GM19099 (cell line): ENCODE measurements around the gene WIPF3.

ENCODE experiments used
- POLR2A ChIP-seq: IDR thresholded peaks from 3 replicates; pipeline ENCODE4 v1.6.1; 2011; ENCODE audit warnings: low read depth; ENCODE audit not compliant: insufficient read length; ENCODE audit errors: extremely low read depth

Gene WIPF3, protein sequence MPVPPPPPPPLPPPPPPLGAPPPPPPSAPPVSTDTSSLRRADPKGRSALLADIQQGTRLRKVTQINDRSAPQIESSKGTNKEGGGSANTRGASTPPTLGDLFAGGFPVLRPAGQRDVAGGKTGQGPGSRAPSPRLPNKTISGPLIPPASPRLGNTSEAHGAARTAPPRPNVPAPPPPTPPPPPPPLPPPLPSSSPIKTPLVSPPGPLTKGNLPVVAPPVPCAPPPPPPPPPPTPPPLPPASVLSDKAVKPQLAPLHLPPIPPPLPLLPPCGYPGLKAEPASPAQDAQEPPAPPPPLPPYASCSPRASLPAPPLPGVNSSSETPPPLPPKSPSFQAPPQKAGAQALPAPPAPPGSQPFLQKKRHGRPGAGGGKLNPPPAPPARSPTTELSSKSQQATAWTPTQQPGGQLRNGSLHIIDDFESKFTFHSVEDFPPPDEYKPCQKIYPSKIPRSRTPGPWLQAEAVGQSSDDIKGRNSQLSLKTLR

DNA sequence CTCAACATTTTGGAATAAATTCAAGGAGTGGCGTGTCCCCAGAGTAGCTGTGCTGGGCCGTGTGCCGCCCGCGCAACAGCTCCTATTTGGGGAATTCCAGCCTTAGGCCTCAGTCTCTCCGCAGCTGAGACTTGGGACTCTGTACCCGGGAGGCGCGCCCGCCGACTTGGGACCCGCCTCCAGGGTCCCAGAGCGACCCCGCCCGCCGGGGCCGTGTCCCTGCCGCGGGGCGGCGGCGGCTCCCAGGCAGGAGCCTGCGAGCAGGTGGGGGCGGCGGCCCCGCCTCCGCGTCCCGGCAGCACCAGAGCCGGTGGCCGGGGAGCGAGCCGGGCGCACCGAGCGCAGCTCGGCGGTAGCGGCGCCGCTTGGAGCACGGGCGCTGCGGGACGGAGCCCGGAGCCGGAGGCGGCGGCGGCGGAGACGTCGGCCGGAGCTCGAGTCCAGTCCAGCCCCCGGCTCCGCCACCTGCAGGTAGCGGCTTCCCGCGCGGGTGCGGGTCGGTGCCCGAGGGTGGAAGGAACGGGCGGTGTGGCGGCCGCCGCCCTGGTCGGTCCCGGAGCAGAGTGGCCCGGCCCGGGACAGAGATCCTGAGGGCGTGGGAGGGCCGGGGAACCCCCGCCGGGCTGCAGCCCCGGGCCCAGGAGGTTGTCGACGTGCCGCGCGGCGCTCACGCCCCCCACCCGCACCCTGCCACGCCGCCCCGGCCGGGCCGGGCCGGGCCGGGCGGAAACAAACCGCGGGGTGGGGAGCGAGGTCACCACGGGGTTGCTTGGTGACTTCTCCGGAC, at the start of gene WIPF3:
WIPF3 (plus strand) TSS at position 301 of the 787 bp plus-strand sequence. CDS start 28,217 bp downstream, outside the sequence.
- TF ChIP-seq POLR2A: no peak

DNA sequence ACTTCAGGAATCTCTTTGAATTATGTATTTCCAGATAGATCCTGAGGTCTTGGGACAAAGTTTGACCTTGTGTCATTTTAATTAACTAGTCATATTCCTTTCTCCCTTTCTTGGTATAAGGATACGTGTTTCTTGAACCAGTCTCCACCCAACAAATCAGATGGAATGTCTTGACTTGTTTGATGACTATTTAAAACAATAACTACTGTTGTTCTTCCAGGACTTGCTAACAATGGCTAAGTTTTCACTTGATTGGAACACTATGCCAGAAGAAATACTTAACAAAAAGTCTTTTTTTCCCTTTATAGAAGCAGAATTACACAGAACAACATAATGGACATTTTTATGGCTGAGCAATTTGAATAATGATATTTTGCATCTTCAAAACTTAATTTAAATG, 43.0 kb upstream of the WIPF3 start:
- TF ChIP-seq POLR2A: no peak

DNA sequence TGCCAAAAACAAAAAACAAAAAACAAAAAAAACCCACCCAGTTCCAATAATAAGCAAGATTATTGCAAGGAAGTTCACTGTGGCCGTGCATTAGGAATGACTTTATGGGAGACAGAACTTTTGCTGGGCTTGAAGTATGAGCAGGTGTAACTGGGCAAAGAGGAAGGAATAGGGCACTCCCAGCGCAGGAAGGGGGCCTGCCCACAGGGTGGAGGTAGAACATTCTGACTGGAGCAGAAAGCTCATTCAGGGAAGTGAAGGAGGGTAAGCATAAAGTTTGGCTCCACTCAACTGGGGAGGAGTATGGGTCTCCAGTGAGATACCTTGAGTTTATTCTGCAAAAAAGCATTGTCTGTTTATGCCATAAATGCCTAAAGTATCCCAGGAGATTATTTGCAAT, 42.1 kb upstream of the WIPF3 start:
- no peak for TF ChIP-seq POLR2A

DNA sequence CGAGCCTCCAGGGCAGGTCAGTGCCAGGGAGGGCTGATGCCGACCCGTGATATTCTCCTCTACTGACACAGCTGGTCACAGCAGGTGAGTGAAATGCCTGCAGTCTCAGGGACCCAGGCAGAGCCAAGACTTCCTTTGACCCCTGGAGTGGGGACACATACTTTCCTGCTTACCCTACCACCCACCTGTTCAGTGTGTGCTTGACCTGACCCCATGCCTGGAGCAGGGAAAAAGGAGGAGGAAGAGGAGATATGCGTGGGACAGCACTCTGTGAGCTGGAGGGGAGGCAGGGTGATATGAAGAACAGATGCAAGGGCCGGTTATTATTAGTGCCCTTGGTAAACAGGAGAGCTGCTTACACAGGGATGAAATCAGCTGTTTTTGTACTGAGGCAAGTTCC, 40.8 kb upstream of the WIPF3 start:
- no peak for TF ChIP-seq POLR2A

DNA sequence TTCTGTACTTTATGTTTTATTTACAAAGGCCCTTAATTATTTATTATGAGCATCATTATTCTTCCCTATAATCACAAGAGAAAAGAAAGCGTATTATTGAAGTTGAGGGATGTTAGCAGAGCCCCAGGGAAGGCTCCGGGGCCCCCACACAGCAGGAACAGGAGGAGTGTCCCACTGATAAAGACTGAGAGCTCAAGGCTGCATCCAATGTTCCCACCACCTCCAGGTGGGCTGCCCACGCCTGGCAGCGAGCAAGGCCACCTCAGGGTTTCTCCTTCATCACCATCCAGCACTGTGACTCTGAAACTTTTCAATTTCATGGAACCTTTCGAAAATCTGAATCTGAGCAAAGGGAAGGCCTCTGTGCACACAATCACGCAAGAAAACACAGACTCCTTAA, 35.9 kb upstream of the WIPF3 start:
- TF ChIP-seq POLR2A: no peak

DNA sequence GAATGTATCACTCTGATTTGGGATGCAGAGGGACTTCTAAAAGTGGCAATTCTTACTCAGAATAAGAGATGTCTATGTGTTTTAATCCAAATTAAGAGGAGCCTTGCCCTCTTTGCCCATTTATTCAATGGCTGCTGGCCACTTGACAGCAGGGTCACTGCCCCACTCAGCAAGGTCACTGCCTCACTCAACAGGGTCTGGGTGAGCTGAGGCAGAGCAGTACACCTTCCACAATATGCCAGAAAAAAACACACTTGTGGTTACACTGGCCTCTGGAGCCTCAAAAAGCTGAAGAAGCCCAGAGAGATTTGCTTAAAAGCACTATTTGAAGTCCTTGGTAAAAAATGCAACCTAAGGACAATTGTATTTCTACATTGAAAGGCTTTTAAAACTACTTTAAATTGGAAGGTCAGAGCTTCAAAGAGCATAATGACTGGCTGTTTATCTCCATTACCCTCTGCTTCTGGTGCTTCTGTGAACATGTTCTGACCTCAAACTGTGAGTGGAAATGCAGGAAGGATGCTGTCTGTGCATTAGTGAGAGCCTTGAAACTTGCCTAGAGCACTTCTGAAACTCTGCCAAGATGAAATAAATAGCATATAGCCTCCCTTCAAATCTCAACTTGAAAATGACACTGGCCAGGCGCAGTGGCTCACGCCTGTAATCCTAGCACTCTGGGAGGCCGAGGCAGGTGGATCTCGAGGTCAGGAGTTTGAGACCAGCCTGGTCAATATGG, 35.1 kb upstream of the WIPF3 start:
- no peak for TF ChIP-seq POLR2A

DNA sequence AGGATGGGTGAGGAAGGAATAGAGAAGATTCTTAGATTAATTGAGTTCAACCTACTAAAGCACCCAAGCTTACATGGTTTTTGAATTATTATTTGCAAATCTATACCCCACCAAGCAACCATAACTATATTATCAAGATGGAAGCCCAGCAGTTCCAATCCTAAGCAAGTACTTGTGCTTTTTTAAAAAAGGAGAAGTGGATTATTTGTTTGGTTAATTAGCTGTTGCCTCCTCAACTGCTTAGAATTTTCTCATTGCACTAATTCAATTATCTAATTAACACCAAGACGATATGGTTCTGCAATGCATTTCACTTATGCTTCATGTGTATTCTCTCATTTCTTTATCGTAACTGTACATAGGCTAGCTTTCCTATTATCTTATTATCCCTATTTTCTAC, 27.3 kb upstream of the WIPF3 start:
- TF ChIP-seq POLR2A: no peak

DNA sequence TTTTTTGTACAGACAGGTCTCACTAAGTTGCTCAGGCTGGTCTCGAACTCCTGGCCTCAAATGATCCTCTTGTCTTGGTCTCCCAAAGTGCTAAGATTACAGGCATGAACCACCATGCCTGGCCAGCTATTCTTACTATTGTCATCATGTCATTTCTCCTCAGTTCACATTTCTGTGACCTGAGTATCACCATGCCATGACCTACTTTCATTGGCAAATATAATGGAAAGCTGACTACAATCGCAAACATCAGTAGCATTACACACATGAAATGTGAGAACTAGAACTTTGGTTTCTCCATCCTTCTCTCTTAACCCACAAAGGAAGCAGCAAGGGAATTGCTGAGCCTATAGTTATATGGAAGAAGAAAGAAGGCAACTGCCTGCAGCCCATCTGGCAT, 26.0 kb upstream of the WIPF3 start:
- no peak for TF ChIP-seq POLR2A

DNA sequence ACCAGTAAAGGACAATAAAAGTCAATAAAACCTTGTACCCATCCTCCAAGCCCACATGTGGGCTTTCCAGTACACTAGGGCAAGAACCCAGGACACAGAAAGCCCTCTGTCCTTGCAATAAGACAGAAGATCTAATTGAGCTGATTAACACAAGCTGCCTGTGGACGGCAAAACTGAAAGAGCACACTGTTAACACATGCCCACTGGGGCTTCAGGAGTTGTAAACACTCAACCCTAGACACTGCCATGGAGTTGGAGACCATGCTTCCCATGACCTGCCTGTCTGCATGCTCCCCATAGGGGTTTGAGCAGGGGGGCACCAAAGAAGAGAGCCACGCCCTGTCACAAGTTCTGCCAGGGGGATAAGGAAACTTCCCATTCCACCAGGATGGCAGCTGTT, 22.6 kb upstream of the WIPF3 start:
- TF ChIP-seq POLR2A: no peak

DNA sequence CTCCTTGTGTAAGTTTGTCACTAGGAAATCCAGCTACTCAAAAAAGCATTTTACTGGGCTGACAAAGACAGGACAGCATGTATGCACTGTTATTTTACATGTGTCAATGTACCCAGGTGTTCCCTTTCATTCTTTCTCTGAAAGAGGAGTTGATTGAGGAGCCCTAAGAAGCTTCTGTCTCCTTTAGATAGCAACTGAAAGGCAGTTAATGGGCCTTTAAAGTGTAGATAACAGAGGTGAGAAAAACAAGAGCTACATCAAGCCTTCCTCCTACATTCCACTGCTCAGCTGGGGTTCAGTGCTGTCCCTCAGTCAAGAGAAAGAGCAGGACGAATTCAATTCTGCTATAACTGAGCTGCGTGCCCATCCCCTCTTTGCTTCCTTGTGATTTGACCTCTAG, 12.8 kb upstream of the WIPF3 start:
- no peak for TF ChIP-seq POLR2A

DNA sequence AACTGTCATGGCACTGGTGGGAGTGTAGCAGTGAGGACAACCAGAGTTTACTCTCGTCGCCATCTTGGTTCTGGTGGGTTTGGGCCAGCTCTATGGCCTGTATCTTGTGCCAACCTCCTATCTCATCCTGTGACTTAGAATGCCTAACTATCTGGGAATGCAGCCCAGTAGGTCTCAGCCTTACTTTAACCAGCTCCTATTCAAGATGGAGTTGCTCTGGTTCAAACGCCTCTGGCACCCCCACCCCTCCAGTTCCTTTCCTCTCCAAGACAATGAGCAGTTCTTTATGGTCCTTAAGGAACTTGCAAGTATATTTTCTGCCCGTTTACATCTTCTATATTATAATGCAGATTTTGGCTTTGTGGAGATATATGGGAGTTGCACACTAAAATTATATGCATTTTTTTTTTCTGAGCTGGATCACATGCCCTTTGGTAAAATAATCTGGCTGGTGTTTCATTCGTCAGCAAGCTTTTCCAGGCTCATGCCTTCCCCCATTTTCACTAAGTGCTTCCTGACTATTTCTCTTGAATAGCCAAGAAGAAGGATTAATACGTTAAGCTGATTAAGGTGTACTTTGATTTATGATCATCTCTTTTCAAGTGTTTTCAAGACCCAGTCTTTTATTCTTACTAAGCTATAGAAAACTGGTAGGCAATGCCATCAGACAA, 11.2 kb upstream of the WIPF3 start:
- TF ChIP-seq POLR2A: no peak

DNA sequence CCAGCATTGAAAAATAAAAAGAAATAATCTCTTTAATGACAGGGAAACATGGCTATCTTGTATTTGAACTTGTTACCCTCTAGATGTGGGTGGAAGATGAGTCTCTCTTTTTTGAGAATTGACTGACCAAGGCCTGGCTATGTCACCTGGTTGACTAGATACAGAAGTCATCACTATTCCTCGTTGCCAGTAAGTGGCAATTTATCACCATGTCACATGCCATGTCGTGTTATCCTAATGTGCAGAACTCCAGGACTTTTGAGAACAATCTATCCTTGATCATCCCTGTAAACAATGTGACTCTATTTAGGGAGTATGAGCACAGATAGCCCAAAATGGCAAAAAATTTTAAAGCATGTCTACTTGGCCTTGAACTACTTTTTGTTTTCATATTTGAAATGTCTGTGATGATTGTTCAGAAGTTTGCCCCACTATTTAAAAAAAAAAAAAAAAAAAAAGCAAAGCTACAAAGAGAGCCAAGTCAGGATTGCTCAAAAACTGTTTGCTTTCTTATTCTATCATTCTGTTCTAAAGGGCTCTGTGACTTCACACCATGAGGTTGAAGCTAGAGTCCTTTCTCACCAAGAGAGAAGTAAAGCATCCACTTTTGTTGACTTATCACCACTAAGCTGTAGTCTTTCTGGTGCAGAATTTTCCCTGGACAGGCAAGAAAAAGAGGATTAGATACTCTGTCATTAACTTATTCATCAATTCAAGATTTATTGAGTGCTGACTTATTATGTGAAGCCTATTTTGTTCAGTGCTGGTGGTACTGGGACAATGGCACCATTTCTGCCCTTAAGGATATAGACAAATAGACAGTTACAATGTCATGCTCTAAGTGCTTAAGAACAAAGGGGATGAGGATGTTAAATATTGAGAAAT, 10.4 kb upstream of the WIPF3 start:
- TF ChIP-seq POLR2A: no peak

DNA sequence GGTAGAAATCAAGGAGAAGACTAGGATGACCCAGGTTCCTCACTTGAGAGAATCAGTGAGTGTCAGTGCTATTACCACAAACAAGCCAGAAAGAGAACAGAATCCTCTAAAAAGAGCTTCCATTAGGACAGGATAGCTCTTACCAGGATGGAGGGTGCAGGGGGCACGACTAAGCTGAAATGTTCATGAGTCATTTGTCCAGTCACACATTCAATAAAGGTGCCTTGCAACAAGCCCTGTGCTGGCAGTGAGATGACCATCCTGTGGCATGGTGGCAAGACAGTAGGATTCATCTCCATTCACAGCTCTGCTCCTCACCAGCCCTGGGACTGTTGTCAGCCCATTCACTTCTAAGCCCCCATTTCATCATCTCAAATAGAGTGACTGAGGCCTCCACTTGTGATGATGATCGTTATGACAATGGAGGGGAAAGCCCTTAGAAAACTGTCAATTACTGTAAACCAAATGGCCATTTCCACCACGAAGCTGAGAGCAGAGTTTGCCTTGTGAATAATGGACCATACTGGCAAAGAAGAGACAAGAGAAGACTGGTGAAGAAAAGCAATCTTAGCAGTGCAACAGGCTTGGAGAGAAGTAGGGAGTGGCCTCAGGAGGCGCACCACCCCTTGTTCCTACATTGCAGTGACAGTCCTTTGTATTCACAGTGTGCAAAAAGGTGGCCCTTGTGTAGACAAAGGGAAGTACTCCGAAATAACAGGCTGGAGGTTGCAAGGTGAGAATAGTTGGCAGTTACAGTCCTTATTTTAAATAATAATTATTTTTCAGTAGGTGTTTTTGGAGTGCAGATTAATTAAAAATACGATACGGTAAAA, 9.0 kb upstream of the WIPF3 start:
- no peak for TF ChIP-seq POLR2A
